ENCODE results near the gene SAMD8. TPM values are rescaled to one million over a fixed set of nuclear protein-coding genes. Genes with fewer than 3 reads are reported as not detected.

Gene SAMD8
- total RNA-seq, 4 donors from 2014 or later = 19.0 to 28.0 (median 27.5) TPM

DNA sequence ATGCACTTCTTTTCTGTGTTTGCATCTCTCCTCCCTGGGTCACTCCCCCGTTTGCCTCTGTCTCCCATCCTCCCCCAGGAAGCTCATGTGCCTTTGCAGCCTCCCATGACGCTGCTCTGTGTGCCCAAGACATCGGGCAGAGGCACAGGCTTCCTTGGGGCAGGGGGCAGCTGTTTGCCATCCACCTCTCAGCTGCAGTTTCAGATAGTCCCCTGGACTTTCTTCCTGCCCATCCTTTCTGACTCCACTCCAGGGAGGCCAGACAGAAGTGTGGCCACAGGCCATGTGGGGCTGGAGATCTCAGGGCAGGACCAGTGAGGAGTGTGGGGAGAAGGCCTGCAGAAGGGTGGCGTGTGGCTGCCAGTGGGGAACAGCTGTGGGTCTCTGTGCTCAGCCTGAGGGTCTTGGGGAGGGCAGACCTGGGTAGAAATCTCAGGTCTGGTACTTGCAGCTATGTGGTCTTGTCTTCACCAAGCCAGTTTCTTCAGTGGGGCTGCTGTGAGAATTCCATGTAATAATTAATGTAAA lies 10.6 kb upstream of the SAMD8 start:
- Histone ChIP-seq H3K9me3 (no peaks in the 10 kb centered on the region), H3K27me3 (no peaks in the 10 kb centered on the region), H3K27ac (replicated peaks in 1 of 4) (no peak overlapping the region), H3K4me3 (no peak overlapping the region), H3K36me3 (no peaks in the 10 kb centered on the region), H3K4me1 (peaks cover 6 to 15% (median 8%) of the 10 kb centered on the region in 4 donors)
- no peak for DNase-seq (ENCODE audit: extremely low spot score)
- TF ChIP-seq EP300 (IDR thresholded peaks at IDR 0.05) (no peak), POLR2AphosphoS5 (IDR thresholded peaks at IDR 0.05) (no peak), POLR2A (IDR thresholded peaks at IDR 0.05; ENCODE audit: low read depth) (no peak), CTCF (IDR thresholded peaks at IDR 0.05) (no peak)
- intact Hi-C loops (cut with DNase I) = loop anchor here (2.0 to 5.0 kb wide), 3 partner anchors 679 to 858 kb away; no protein-coding TSS in a partner anchor
- WGBS = 68% methylated on average over 4 of the region's 4 CpGs

- Histone ChIP-seq H3K27ac (replicated peaks in 1 of 4) (no peak overlapping the region), H3K4me3 (no peak overlapping the region), H3K27me3 (no peaks in the 10 kb centered on the region), H3K4me1 (peaks cover 6 to 15% (median 8%) of the 10 kb centered on the region in 4 donors), H3K36me3 (no peaks in the 10 kb centered on the region), H3K9me3 (no peaks in the 10 kb centered on the region)
- WGBS = 92% methylated on average over 12 of the region's 12 CpGs
- intact Hi-C loops (cut with DNase I) = loop anchor here (2.0 to 5.0 kb wide), 3 partner anchors 679 to 859 kb away; no protein-coding TSS in a partner anchor
- TF ChIP-seq CTCF (IDR thresholded peaks at IDR 0.05) (no peak), POLR2AphosphoS5 (IDR thresholded peaks at IDR 0.05) (no peak), EP300 (IDR thresholded peaks at IDR 0.05) (no peak), POLR2A (IDR thresholded peaks at IDR 0.05; ENCODE audit: low read depth) (no peak)
- DNase-seq (ENCODE audit: extremely low spot score) = no peak
These were observed 9.8 kb upstream of the SAMD8 start for GRCh38 chr10:75101416-75102251.

- H3K27ac ChIP-seq (replicated peaks in 1 of 4) = no peak overlapping the region
- H3K9me3 ChIP-seq = no peaks in the 10 kb centered on the region
- DNase-seq (ENCODE audit: extremely low spot score) = no peak
- peaks cover 6 to 15% (median 8%) of the 10 kb centered on the region in 4 donors for H3K4me1 ChIP-seq
- TF ChIP-seq CTCF (IDR thresholded peaks at IDR 0.05) (no peak), POLR2A (IDR thresholded peaks at IDR 0.05; ENCODE audit: low read depth) (no peak), EP300 (IDR thresholded peaks at IDR 0.05) (no peak), POLR2AphosphoS5 (IDR thresholded peaks at IDR 0.05) (no peak)
- no peak overlapping the region for H3K4me3 ChIP-seq
- intact Hi-C loops (cut with DNase I) = loop anchor here (5.0 kb wide), 1 partner anchor 681 kb away; no protein-coding TSS in a partner anchor
- no peaks in the 10 kb centered on the region for H3K27me3 ChIP-seq
- 82% methylated on average over 9 of the region's 9 CpGs for WGBS
- H3K36me3 ChIP-seq = no peaks in the 10 kb centered on the region
These were observed 8.4 kb upstream of the SAMD8 start for GRCh38 chr10:75102830-75103673.

- intact Hi-C loops (cut with DNase I) = loop anchor here (5.0 kb wide), 1 partner anchor 682 kb away; no protein-coding TSS in a partner anchor
- H3K4me1 ChIP-seq = peaks cover 6 to 17% (median 12%) of the 10 kb centered on the region in 4 donors
- no peaks in the 10 kb centered on the region for H3K36me3 ChIP-seq
- no peak overlapping the region for H3K4me3 ChIP-seq
- H3K27me3 ChIP-seq = no peaks in the 10 kb centered on the region
- WGBS = 100% methylated on average over 3 of the region's 6 CpGs
- TF ChIP-seq POLR2A (IDR thresholded peaks at IDR 0.05; ENCODE audit: low read depth) (no peak), EP300 (IDR thresholded peaks at IDR 0.05) (no peak), CTCF (IDR thresholded peaks at IDR 0.05) (no peak), POLR2AphosphoS5 (IDR thresholded peaks at IDR 0.05) (no peak)
- DNase-seq (ENCODE audit: extremely low spot score) = no peak
- no peaks in the 10 kb centered on the region for H3K9me3 ChIP-seq
- no peak overlapping the region for H3K27ac ChIP-seq (replicated peaks in 1 of 4)
These were observed 7.4 kb upstream of the SAMD8 start for GRCh38 chr10:75103881-75104686.

All from esophagus muscularis mucosa (tissue), 4 donors.